ENCODE results near the gene TLX2. TPM values are rescaled to one million over a fixed set of nuclear protein-coding genes. Genes with fewer than 3 reads are reported as not detected.

TLX2 gene
- total RNA-seq, 1 donor from 2014 or later, result not detected

- Histone ChIP-seq H3K4me2 (peak within 1 kb of the TSS; percentile 97), H3K27me3 (no peaks in the 10 kb centered on the region), H3K4me3 (peak within 1 kb of the TSS; percentile 63), H4K20me1 (ENCODE audit: low read depth) (no peaks in the 10 kb centered on the region), H3K79me2 (ENCODE audit: low read depth) (peaks cover 4% of the 10 kb centered on the region), H3F3A (ENCODE audit: low read depth) (peaks cover 30% of the 10 kb centered on the region), H3K27ac (peak within 1 kb of the TSS; percentile 75), H3K9ac (peak within 1 kb of the TSS; percentile 19), H3K9me3 (ENCODE audit: low read depth) (no peaks in the 10 kb centered on the region), H2AFZ (replicated peaks) (peak within 1 kb of the TSS; percentile 74), H3K4me1 (peaks cover 11% of the 10 kb centered on the region), H3K36me3 (no peaks in the 10 kb centered on the region)
- H3K27ac Mint-ChIP-seq, result peak within 1 kb of the TSS; percentile 98
- peak within 1 kb of the TSS; percentile 97 for H3K4me3 Mint-ChIP-seq
- H3K9me3 Mint-ChIP-seq, result no peaks in the 10 kb centered on the region
- peaks cover 15% of the 10 kb centered on the region for H3K4me1 Mint-ChIP-seq
- TF ChIP-seq, protein P1, sequence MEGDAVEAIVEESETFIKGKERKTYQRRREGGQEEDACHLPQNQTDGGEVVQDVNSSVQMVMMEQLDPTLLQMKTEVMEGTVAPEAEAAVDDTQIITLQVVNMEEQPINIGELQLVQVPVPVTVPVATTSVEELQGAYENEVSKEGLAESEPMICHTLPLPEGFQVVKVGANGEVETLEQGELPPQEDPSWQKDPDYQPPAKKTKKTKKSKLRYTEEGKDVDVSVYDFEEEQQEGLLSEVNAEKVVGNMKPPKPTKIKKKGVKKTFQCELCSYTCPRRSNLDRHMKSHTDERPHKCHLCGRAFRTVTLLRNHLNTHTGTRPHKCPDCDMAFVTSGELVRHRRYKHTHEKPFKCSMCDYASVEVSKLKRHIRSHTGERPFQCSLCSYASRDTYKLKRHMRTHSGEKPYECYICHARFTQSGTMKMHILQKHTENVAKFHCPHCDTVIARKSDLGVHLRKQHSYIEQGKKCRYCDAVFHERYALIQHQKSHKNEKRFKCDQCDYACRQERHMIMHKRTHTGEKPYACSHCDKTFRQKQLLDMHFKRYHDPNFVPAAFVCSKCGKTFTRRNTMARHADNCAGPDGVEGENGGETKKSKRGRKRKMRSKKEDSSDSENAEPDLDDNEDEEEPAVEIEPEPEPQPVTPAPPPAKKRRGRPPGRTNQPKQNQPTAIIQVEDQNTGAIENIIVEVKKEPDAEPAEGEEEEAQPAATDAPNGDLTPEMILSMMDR (IDR thresholded peaks at IDR 0.05), result no peak
- TF ChIP-seq EZH2phosphoT487 (IDR thresholded peaks at IDR 0.05), result peak; percentile 26
- peak; percentile 96 for DNase-seq (ENCODE audit: low spot score)
- H3K27me3 Mint-ChIP-seq (ENCODE audit: insufficient read depth, low read depth), result peaks cover 9% of the 10 kb centered on the region
- H3K36me3 Mint-ChIP-seq, result peaks cover 13% of the 10 kb centered on the region
Observed at GRCh38 chr2:74472086-74472944, 41.9 kb upstream of the TLX2 start, which contains the start of gene MRPL53. Gene MRPL53, minus strand, starts transcription at chr2:74472680. Its CDS starts 20 bp downstream, at chr2:74472660.

DNA sequence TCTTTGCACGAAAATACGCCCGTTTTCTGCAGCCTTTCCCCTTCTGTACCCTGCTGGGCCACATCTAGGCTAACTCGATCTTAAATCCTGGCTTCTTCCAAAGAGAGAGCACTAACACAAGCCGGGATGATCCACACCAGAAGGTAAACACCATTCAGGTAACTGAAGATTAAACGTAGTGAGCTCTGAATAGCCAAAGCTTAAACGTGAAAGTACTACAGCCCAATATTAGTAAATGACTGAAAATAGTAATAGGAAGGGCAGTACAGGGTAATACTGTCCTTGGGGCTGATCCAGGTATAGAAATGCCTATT is 41.3 kb upstream of the TLX2 start:
- H3K4me1 Mint-ChIP-seq, result peaks cover 15% of the 10 kb centered on the region
- Histone ChIP-seq H3K9ac (peak overlapping the region; percentile 19), H3K79me2 (ENCODE audit: low read depth) (peaks cover 4% of the 10 kb centered on the region), H2AFZ (replicated peaks) (peak overlapping the region; percentile 12), H4K20me1 (ENCODE audit: low read depth) (no peaks in the 10 kb centered on the region), H3K27ac (peak overlapping the region; percentile 75), H3K4me3 (peak overlapping the region; percentile 63), H3K36me3 (no peaks in the 10 kb centered on the region), H3K9me3 (ENCODE audit: low read depth) (no peaks in the 10 kb centered on the region), H3K27me3 (no peaks in the 10 kb centered on the region), H3K4me1 (peaks cover 11% of the 10 kb centered on the region), H3K4me2 (peak overlapping the region; percentile 97), H3F3A (ENCODE audit: low read depth) (peaks cover 27% of the 10 kb centered on the region)
- no peak for DNase-seq (ENCODE audit: low spot score)
- H3K27ac Mint-ChIP-seq, result peak overlapping the region; percentile 98
- peaks cover 9% of the 10 kb centered on the region for H3K27me3 Mint-ChIP-seq (ENCODE audit: insufficient read depth, low read depth)
- H3K4me3 Mint-ChIP-seq, result peak overlapping the region; percentile 97
- peaks cover 17% of the 10 kb centered on the region for H3K36me3 Mint-ChIP-seq
- H3K9me3 Mint-ChIP-seq, result no peaks in the 10 kb centered on the region
- TF ChIP-seq EZH2phosphoT487 (IDR thresholded peaks at IDR 0.05) (no peak), EZH2 (IDR thresholded peaks at IDR 0.05) (no peak)
- TF ChIP-seq, protein P1 (IDR thresholded peaks at IDR 0.05), result no peak

- no peak for DNase-seq (ENCODE audit: low spot score)
- Histone ChIP-seq H3K79me2 (ENCODE audit: low read depth) (peaks cover 4% of the 10 kb centered on the region), H3K4me3 (no peak overlapping the region), H3K27me3 (no peaks in the 10 kb centered on the region), H3K4me2 (no peak overlapping the region), H4K20me1 (ENCODE audit: low read depth) (no peaks in the 10 kb centered on the region), H3K9ac (no peak overlapping the region), H3K36me3 (no peaks in the 10 kb centered on the region), H3F3A (ENCODE audit: low read depth) (peaks cover 27% of the 10 kb centered on the region), H3K27ac (no peak overlapping the region), H3K9me3 (ENCODE audit: low read depth) (no peaks in the 10 kb centered on the region), H3K4me1 (peaks cover 11% of the 10 kb centered on the region), H2AFZ (replicated peaks) (no peak overlapping the region)
- peaks cover 20% of the 10 kb centered on the region for H3K36me3 Mint-ChIP-seq
- no peaks in the 10 kb centered on the region for H3K9me3 Mint-ChIP-seq
- no peak overlapping the region for H3K27ac Mint-ChIP-seq
- H3K4me1 Mint-ChIP-seq, result peaks cover 17% of the 10 kb centered on the region
- TF ChIP-seq, protein P1 (IDR thresholded peaks at IDR 0.05), result no peak
- no peak for TF ChIP-seq EZH2phosphoT487 (IDR thresholded peaks at IDR 0.05)
- TF ChIP-seq EZH2 (IDR thresholded peaks at IDR 0.05), result no peak
- H3K4me3 Mint-ChIP-seq, result peak overlapping the region; percentile 46
- peaks cover 12% of the 10 kb centered on the region for H3K27me3 Mint-ChIP-seq (ENCODE audit: insufficient read depth, low read depth)
Observed at GRCh38 chr2:74474481-74474880, 39.8 kb upstream of the TLX2 start.
